Erythroblast (primary cell): ENCODE data around the gene OTX2.
A peak's percentile ranks its signal among the peaks of the same experiment; 100 is the strongest.

Experiments used
- DNase-seq, 2 experiments: peaks; one replicate each; lab custom pipeline; 2025; lab: John Stamatoyannopoulos, UW
- GATA1 ChIP-seq: IDR thresholded peaks from 2 replicates; pipeline ENCODE4 v1.6.1; 2011; ENCODE audit warnings: low read depth, mild to moderate bottlenecking, control low read depth, low read length, moderate library complexity
- POLR2A ChIP-seq: IDR thresholded peaks from 2 replicates; pipeline ENCODE4 v1.6.1; 2011; ENCODE audit warnings: mild to moderate bottlenecking, low read length

OTX2 gene

DNA sequence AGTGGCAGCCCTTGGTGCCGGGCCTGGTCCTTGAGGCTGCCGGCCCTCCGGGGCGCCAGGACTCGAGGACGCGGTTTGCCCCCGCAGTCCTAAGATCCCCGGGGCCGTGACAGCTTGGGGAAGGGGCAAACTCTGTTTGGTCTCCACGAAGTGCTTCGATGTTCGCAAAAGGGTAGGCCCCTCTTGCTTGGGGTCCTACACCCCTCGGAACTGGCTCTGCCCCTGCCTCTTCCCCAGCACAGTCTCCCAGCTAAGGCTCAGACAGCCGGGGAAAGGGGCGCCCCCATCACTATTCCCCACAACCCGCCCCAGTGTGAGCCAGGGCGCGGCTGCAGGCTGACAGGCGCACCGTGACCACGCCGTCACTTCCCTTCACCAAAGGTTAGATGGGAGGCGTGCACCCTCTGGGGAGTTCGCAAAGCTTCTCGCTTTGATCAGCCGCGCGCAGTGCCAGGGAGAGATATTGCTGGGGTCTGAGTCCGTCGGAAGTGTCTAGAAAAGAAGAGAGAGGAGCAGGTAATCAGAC is 7.2 kb upstream of the OTX2 start:
- TF ChIP-seq GATA1 (no peak), POLR2A (no peak)
- no peak for DNase-seq

DNA sequence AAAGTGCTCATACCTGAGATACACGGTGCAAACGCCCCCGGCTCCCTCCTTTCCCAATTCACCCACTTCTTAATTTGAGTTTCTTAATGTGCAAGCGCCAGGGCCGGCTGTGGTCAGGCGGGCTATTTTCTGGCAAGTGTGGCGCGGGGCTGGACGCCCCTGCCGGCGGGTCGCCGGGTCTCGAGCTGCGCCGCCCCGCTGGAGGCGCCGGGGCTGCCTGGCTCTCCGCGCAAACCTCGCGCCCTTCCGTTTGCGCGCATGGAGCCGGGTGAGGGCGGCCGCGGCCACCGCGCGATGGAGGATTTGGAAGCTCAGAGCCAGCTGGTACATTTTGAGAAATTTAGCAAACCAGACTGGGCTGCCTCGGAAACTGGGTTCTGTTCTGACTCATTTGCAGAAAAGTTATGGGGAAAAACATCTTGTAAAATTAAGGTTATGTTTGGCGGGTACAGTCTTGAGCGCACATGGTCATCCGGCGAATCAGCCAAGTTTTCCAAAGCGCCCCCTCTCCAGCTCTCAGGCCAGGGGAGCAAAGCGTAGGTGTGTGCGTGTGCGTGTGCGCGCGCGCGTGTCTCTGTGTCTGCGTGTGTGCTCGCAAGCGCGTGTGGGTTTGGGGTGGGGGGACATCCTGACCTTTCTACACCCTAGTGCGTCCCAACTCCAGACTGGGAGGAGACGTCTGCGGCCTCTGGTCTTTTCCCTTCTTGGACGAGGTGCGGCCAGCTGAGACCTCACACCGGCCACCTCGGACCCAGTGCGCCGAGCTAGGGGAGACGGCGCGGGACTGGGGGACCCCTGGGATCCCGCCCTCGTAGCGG is 6.5 kb upstream of the OTX2 start:
- no peak for TF ChIP-seq POLR2A
- no peak for TF ChIP-seq GATA1

DNA sequence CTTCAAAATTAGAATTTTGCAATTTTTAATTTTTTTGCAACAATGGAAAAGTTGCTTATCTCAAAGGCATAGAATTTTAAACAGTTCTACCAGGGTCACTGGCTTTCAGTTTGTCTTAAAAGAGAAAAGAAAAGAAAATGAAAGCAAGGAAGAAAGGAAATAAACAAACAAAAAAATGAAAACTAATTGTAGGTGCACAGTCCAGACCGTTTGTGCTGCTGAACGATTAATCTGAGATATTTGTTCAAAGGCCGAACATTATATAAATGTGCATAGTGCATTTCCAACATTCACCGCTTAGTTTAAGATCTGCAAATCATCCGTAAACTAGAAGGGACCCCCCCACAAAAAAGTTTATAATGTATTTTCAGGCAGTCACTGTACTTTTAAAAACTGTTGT is 5.5 kb upstream of the OTX2 start:
- no peak for TF ChIP-seq POLR2A
- TF ChIP-seq GATA1: no peak
- DNase-seq: no peak

More for the DNA sequence above, 6.5 kb upstream of the OTX2 start:
- peak in 1 of 2 experiments; percentile 13 for DNase-seq

DNA sequence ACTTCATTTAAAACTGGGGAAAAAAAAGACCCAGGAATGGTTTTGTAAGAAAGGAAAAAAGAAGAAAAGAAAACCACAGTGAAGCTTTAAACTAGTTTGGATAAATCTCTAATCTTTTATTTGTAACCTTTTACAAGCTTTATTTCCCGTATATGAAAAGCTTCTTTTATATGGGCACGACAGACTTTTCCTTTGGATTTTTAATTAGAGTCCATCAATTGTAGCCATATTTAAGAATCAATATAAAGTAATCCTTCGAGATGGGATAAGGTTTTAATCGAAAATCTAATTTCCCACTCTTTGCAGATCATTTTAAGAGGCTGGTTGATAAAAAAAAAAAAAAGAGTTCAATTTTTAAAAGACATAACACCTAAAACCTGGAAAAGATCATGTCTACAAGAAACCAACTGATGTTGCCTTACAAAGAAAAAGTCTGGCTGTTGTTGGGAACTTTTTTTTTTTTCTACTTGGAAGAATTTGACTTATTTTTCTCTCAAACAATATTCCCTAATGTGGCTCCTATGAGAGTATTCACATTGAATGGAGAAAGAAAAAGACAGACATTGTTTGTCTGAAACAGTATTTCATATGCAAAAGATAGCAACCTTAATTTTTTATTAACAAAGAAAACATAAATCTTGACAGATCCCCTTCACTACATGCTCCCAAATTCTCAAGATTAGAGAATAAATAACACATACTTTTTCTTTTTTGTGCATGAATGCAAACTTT is 4.9 kb upstream of the OTX2 start:
- DNase-seq: no peak
- TF ChIP-seq POLR2A (no peak), GATA1 (no peak)

DNA sequence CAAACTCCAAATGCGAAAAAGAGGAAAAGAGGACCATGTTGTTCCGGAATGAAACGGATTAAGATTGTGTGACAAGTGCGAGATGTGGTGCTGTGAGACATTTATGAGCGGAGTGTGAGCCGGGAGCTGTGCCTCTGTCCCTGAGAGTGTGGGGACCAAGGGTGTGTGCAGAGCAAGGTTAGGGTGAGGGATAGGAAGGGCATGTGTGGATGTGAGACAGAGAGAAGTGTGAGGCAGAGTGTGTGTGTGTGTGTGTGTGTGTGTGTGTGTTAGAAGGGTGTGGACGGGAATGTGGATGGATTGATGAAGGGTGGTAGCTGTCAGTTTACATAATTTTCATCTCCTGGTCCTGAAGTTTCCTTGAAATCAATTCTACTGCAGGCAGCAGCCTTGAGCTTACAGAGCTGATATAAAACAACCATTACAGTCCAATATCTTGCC is 4.3 kb upstream of the OTX2 start:
- no peak for TF ChIP-seq GATA1
- TF ChIP-seq POLR2A: no peak
- DNase-seq: no peak

DNA sequence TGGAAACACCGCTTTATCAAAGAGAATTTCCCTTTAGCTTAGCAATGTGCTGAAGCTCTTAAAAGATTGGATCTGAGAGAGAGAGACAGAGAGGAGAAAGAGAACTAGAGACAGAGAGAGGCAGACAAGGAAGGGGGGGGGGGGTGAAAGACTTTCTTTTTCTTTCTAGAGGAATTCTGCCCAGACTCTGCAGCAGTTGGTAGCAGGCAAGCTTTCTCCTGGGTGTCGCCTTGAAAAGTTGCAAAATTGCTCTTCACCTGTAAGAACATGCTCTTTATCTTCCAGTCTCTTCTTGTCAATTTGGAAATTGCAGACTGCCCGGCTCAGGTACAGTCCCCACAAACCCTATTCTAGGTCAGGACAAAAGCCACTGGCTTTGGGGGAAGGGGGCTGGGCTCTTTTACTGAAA is 2.9 kb upstream of the OTX2 start:
- TF ChIP-seq POLR2A (no peak), GATA1 (no peak)
- DNase-seq: no peak

DNA sequence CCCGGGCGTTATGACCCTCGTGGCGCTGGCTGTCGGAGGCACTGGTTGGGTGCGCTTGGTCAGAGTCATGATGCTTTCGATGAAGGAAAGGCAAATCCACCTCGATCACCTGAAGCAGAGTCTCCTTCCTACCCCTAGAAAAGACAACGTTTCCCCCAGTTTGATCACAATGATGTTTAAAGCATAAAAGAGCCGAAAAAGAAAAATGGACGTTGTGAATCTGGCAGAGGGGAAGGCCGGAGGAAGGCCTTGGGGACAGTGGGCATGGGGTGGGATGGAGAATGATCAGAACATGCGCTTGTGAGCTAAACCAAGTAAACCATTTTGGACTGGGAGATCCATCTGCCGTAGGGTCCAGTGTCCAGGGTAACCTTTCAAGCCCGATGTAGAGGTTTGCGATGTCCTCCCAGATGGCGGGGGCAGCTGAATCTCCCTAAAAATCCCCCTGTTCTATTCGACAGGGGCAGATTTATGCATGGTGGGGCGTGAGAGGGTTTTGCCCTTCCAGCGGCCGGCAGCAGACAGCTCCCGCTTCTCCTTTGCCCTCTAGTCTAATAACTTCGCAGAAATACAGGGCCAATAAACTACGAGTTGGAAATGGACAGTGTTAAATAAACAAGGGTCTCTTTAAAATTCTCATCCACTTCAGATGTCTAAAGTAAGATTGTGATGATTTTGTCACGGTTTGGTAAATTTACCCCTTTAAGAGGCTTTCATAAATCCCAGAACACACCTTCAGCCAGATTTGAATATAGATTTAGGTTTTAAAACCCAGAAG is 2.3 kb upstream of the OTX2 start:
- no peak for DNase-seq
- TF ChIP-seq POLR2A (no peak), GATA1 (no peak)

DNA sequence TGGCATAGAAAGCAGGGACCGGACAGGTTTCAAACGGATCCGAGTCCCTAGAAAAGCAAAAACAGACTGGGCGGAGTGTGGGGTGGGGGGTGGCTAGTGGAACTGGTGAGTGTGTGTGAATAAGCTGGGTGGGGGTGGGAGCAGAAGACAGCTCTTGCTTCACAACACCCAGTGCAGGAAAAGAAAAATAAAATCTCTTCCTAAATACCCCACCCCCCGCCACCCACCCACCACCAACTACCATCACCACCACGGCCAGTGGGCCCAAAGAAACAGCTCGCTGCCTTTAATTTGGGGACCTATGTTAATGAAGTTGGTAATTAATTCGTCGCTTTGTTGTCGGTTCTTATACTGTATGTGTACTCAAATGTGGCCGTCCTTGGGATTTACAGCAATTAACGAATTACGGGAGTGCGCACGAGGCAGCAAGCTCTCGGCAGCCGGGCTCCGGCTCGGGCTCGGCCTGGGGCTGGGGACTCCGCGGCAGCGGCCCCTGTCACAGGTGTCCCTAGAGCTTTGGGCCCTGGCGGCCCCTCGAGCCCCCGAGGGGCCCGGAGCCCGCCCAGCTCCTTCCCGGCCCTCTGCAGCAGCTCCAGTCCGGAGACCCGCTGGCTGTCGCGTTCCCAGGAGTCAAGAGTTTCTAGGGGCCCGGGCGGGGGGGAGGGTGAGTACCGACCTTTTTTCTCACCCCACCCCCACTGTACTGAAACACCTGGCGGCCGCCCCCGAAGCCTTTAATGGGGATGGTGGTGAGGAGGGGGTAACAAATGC is 1.5 kb upstream of the OTX2 start:
- TF ChIP-seq POLR2A: no peak
- no peak for DNase-seq

DNA sequence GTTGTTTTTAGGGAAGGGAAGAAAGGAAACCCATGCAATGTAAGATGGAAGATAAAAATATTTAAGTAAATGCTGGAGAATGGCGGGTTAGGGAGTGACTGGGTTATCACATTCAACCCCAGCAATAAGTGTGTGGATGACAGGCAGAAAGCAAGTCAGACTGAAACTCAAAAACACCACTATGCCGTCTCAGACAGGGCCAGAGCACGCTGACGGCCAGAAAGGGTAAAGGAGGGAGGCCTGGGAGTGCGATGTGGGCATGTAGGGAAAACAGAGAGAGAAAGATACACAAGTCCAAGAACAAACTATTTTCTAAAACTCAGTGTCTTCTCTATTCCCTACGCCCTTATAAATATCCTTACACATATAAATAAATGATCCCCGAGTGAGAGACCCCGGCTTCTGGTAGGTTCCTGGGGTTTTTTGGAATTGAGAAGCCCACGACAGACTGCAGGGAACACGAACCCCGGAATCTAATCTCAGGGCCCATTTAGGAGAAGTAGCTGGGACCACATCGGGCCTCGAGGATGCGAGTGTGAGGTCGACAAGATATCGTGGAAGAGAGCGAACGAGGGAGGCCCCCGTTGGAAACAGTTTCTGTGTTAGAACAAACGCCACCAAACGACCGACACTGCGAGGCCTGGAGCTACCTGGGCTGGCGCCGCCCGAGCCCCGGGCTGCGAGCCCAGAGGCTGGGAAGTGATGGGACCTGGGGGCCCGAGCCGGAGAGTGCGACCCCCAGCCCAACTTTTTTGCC is 735 bp upstream of the OTX2 start:
- DNase-seq: no peak
- no peak for TF ChIP-seq POLR2A
- TF ChIP-seq GATA1: no peak

DNA sequence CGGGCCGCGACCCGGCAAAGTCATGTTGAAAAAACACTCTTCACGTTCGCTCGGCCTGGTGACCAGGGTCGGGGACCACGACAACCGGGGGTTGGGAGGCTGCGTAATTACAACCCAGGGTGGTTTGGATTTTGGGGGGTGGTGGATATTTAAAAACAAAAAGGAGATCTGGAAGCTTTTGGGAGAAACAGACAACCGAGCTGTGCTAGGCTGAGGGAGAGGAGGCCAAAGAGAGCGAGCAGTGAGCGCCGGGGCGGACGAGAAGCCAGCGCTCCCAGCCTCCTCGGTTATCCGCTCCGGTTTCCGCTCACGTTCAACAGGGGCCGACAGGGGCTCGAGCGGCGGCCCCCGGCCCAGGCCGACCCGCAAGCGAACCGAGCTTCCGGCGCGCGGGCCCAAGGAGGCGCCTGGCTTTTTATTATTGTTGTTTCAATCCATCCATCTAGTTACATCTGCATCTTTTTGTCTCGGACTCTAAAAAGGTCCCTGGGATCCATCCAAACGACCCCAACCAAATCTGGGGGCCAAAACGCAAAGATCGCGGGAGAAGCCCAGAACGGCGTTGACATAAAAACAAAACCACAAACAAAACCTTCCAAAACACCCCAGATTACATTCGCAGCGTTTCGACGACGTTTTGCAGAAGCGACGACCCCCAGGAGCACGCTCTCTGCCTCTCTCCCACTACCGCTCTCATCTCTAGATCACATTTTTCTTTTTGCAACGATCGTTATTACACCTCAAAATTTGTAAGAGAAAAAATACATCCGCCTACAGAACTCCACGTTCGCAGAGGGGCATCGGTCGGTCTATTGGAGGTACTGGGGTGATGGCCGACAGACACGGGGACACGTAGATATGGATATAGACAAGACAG is 771 bp downstream of the OTX2 start:
- TF ChIP-seq POLR2A (no peak), GATA1 (no peak)
- no peak for DNase-seq
